ACC112 (cell line): ENCODE data around the gene SGPP2.

Source experiments
- H2AFZ ChIP-seq: fragments of 200-600 bp; sonication (generic); one replicate; pipeline ENCODE4 v1.6.0; 2017; ENCODE audit warnings: antibody characterized with exemption, low read length; ENCODE audit not compliant: unreplicated experiment
- H3K27ac ChIP-seq: fragments of 200-600 bp; sonication (generic); 2 replicates; pipeline ENCODE4 v1.5.1; 2014; ENCODE audit warnings: low read depth, mild to moderate bottlenecking, antibody characterized with exemption, low read length, moderate library complexity
- H3K27me3 ChIP-seq: fragments of 200-600 bp; sonication (generic); 2 replicates; pipeline ENCODE4 v1.6.1; 2014; ENCODE audit warnings: mild to moderate bottlenecking, antibody characterized with exemption, low read length, moderate library complexity, mixed read lengths; ENCODE audit not compliant: insufficient read depth
- H3K36me3 ChIP-seq: fragments of 200-600 bp; sonication (generic); 2 replicates; pipeline ENCODE4 v1.6.1; 2016; ENCODE audit warnings: mild to moderate bottlenecking, antibody characterized with exemption, low read length, moderate library complexity, mixed read lengths; ENCODE audit not compliant: insufficient read depth
- H3K4me1 ChIP-seq: fragments of 200-600 bp; sonication (generic); one replicate; pipeline ENCODE4 v1.6.1; 2016; ENCODE audit warnings: low read length, mixed read lengths; ENCODE audit not compliant: insufficient read depth, unreplicated experiment, control insufficient read depth
- H3K4me3 ChIP-seq: fragments of 200-600 bp; sonication (generic); 2 replicates; pipeline ENCODE4 v1.5.1; 2014; ENCODE audit warnings: mild to moderate bottlenecking, low read depth, low read length
- H3K79me2 ChIP-seq: fragments of 200-600 bp; sonication (generic); one replicate; pipeline ENCODE4 v1.6.0; 2016; ENCODE audit warnings: low read length; ENCODE audit not compliant: control insufficient read depth, unreplicated experiment, insufficient read depth

Gene SGPP2, protein sequence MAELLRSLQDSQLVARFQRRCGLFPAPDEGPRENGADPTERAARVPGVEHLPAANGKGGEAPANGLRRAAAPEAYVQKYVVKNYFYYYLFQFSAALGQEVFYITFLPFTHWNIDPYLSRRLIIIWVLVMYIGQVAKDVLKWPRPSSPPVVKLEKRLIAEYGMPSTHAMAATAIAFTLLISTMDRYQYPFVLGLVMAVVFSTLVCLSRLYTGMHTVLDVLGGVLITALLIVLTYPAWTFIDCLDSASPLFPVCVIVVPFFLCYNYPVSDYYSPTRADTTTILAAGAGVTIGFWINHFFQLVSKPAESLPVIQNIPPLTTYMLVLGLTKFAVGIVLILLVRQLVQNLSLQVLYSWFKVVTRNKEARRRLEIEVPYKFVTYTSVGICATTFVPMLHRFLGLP

DNA sequence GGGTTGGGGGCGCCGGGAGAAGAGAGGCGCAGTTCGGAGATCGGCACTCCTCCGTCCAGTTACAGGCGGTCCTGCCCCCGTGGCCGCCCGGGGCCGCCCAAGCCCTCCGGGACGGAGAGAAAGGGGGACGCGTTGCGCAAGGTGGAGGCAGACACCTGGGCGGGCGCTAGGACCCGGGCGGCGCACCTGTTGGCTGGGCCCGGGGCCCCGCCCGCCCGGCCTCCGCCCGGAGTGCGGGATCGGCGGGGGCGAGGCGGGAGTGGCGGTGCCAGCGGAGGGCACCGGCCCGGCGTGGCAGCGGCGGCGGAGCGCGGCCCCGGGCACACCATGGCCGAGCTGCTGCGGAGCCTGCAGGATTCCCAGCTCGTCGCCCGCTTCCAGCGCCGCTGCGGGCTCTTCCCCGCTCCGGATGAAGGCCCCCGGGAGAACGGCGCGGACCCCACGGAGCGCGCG, at the start of gene SGPP2:
SGPP2 (plus strand) TSS at position 268 of the 453 bp plus-strand sequence; CDS start at position 328, 60 bp downstream.
- Histone ChIP-seq H3K36me3 (no peaks in the 10 kb centered on the region), H2AFZ (no peak within 1 kb of the TSS), H3K4me1 (no peaks in the 10 kb centered on the region), H3K4me3 (no peak within 1 kb of the TSS), H3K79me2 (no peaks in the 10 kb centered on the region), H3K27me3 (peaks cover 42% of the 10 kb centered on the region), H3K27ac (no peak within 1 kb of the TSS)

DNA sequence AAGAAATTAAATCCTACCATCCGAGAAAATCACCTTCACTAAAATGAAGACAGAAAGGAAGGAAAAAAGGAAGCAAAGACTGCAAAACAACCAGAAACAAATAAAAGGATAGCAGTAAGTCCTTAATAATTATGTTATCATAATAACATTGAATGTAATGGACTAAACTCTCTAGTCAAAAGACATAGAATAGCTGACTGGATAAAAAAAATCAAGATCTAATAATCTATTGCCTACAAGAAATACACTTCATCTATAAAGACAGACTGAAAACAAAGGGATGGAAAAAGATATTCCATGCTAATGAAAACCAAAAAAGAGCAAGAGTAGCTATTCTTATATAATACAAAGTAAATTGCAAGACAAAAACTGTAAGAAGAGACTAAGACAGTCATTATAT, 48.5 kb upstream of the SGPP2 start:
- no peak overlapping the region for H3K27ac ChIP-seq
- H3K4me1 ChIP-seq: no peaks in the 10 kb centered on the region
- H3K27me3 ChIP-seq: 0 out of 2 replicates have a peak, but pooled peaks cover 3% of the 10 kb centered on the region
- no peak overlapping the region for H2AFZ ChIP-seq
- no peaks in the 10 kb centered on the region for H3K36me3 ChIP-seq
- H3K79me2 ChIP-seq: no peaks in the 10 kb centered on the region
- no peak overlapping the region for H3K4me3 ChIP-seq

DNA sequence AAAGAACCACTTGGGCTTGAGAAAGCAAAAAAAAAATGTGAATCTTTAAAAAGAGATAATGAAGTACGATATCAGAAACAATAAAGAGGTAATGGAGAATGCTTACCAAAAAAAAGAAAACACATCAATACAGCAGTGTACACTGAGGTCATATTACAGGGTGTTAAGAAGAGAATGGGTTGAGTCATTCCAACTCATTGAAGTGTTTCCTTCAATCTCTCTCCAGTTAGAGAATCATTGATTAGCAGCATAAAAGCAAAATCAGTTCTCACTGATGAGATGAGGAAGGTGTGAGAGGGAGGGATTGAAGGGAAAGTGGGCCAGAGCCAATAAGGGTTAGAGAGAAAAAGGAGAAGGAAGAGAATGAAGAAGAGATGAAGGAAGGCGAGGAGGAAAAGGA, 43.9 kb upstream of the SGPP2 start:
- H3K79me2 ChIP-seq: no peaks in the 10 kb centered on the region
- no peaks in the 10 kb centered on the region for H3K36me3 ChIP-seq
- H2AFZ ChIP-seq: no peak overlapping the region
- 0 out of 2 replicates have a peak, but pooled peaks cover 3% of the 10 kb centered on the region for H3K27me3 ChIP-seq
- no peaks in the 10 kb centered on the region for H3K4me1 ChIP-seq
- H3K4me3 ChIP-seq: no peak overlapping the region
- no peak overlapping the region for H3K27ac ChIP-seq

DNA sequence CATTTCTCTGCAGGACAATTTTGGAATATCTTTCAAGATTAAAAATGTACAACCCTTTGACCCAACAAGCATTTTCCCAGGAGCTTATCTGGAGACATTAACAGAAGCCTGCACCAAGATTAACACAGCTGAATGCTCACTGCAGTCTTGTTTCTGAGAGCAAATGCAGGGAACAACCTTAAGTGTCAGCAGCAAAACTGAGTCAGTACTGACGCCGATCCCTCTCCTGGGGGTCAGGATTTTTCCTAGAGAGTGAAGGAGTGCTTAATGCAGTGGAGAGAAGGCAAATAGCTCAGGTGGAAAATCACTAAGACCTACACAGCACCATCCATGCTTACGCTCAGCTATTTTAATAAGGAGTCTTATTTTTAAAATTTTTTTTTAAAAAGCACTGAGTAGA, 42.8 kb upstream of the SGPP2 start:
- Histone ChIP-seq H3K36me3 (no peaks in the 10 kb centered on the region), H2AFZ (no peak overlapping the region), H3K79me2 (no peaks in the 10 kb centered on the region), H3K27ac (no peak overlapping the region), H3K27me3 (0 out of 2 replicates have a peak, but pooled peaks cover 3% of the 10 kb centered on the region), H3K4me3 (no peak overlapping the region), H3K4me1 (no peaks in the 10 kb centered on the region)

DNA sequence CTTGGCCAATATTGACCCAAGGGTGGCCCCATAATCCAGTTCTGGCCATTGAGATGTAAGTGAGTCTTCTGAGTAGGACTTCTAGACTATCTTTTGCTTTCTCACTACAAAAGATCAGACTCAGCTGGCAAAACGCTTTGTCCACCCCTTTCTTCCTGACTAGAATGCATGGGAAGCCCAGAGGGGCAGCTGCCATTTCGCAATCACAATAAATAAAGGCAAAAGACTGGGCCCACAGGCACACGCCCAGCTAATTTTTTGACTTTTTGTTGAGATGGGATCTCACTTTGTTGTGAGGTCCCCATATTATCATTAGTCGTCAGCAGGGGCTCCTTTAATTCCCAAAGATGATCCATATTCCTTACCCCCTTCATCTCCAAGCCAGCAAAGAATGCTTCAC, 41.1 kb upstream of the SGPP2 start:
- H3K4me1 ChIP-seq: no peaks in the 10 kb centered on the region
- H3K27ac ChIP-seq: no peak overlapping the region
- H3K4me3 ChIP-seq: no peak overlapping the region
- no peak overlapping the region for H2AFZ ChIP-seq
- H3K36me3 ChIP-seq: no peaks in the 10 kb centered on the region
- H3K79me2 ChIP-seq: no peaks in the 10 kb centered on the region
- H3K27me3 ChIP-seq: no peaks in the 10 kb centered on the region

DNA sequence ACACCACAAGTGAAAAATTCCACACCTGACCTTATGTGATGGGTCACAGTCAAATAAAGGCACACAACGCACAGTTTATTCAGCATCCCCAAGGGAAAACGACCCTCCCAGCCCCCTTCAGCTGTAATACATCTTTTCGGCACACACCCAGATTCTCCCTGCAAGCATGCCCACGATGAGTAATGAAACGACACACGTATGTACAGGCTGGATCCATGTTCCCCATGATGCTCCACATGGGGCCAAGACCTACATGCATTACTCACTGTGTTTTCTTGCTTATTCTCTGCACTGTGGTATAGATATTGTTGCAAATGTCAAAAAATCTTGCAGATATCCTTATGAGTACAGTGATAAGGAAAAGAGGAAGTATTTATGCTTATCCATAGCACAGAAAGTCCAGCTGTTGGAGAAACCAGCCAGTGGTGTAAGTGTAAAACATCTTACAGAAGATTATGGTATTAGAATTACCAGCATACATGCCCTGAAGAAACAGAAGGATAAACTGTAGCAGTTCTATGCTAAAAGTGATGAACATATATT, 32.5 kb upstream of the SGPP2 start:
- Histone ChIP-seq H3K27ac (no peak overlapping the region), H3K27me3 (no peaks in the 10 kb centered on the region), H3K4me1 (no peaks in the 10 kb centered on the region), H2AFZ (no peak overlapping the region), H3K36me3 (no peaks in the 10 kb centered on the region), H3K4me3 (no peak overlapping the region), H3K79me2 (no peaks in the 10 kb centered on the region)

DNA sequence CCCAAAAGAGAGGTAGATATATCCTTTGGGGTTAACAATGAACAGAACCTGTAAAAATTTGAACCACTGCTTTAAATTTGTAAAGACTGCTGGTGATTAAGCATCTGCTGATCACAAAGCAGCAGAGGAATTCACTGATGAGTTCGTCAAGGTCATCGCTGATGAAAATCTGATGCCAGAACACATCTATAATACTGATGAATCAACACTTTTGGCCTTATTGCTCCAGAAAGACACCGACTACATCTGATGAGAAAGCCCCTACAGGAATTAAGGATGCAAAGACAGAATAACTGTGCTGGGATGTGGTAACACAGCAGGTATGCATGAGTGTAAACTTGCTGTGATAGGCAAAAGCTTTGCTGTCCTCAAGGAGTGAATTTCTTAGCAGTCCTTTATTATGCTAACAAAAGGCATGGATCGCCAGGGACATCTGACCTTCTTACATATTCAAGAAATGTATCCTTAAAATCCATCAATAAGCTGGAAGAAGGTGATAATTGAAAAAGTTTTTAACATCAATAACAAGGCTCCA, 30.5 kb upstream of the SGPP2 start:
- Histone ChIP-seq H3K4me1 (no peaks in the 10 kb centered on the region), H2AFZ (no peak overlapping the region), H3K36me3 (no peaks in the 10 kb centered on the region), H3K79me2 (no peaks in the 10 kb centered on the region), H3K4me3 (no peak overlapping the region), H3K27ac (no peak overlapping the region), H3K27me3 (no peaks in the 10 kb centered on the region)

DNA sequence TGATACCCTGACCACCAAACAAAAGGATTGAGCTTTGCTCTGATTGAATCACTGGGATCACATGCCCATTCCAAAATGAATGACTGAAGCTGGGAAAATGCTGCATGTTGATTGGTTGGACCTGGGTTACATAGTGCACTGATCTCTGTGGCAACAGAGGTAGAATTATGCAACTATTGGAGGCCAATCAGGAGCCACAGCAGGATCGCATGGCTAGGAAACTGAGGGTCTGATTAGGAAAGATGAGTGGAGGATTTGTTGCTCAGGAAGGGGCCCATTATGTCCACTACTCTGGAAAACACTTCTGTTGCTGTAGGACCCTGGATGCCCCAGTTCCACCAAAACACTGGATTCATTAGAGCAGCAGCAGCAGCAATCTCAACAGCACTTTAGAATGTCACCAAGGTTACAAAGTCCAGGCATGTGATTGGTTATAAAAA, 25.9 kb upstream of the SGPP2 start:
- no peaks in the 10 kb centered on the region for H3K36me3 ChIP-seq
- no peaks in the 10 kb centered on the region for H3K79me2 ChIP-seq
- no peak overlapping the region for H3K4me3 ChIP-seq
- no peaks in the 10 kb centered on the region for H3K4me1 ChIP-seq
- 0 out of 2 replicates have a peak, but pooled peaks cover 2% of the 10 kb centered on the region for H3K27me3 ChIP-seq
- no peak overlapping the region for H2AFZ ChIP-seq
- H3K27ac ChIP-seq: no peak overlapping the region

DNA sequence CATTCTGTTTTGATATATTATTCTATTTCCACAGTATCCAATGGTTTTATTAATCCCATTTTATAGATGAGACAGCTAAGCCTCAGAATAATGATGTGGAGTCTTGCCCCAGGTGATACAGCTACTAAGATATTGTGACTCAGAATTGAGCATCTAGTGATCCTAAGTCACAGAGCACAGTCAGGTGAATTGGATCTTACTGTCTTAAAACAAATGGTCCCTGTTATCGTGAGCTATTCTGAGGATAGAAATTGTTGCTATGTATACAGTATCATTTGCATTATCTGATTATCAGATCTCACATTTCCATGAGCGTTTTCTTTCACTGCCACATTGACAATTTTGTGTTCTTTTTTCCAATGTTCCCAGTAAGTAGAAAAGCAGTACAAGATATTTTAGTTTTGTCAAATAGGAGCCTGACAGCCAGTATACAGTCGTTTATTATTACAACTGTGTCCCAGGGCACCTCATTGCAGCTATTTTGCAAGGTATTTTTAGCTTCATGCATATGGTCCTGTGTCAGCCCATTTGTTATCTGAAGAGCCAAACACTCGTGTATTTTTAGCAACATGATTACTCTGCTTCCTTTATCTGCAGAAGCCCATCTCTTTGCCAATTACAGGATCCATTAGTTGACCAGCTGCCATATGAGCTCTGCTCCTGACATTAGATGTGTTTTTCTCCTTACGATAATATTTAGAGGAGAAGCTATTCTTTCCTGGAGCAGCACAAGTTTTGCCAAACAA, 25.1 kb upstream of the SGPP2 start:
- Histone ChIP-seq H3K27me3 (0 out of 2 replicates have a peak, but pooled peaks cover 2% of the 10 kb centered on the region), H3K36me3 (no peaks in the 10 kb centered on the region), H3K27ac (no peak overlapping the region), H3K4me3 (no peak overlapping the region), H3K4me1 (no peaks in the 10 kb centered on the region), H2AFZ (no peak overlapping the region), H3K79me2 (no peaks in the 10 kb centered on the region)

DNA sequence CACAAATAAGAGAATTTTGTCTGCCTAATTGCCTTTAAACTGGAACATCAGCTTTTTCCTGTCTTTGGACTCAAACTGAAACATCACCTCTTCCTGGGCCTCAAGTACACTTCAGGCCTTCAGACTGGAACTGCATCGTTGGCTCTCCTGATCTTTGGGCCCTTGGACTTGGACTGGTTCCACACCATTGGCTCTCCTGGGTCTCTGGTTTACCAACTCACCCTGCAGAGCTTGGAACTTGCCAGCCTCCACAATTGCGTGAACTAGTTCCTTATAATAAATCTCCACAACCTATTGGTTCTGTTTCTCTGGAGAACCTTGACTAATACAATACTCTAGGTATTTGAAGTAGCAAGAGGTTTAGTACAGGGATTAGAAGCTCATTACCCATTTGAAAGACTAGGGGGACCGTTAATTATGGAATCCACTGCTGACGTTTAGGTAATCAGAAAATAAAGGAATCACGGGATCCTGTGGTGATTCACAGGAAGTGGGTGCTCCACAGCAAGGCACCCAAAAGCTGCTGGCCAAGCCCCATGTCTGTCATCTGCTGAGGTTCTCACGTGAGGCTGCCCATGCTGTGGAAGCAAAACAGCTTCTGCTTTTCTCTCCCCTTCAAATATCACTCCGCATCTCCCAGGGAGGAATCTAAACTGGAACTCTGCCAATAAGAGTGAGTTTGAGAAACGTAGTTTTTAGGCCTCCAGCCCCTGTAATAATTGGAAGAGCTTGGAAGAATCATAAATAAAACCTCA, 20.0 kb upstream of the SGPP2 start:
- Histone ChIP-seq H3K79me2 (no peaks in the 10 kb centered on the region), H3K4me1 (no peaks in the 10 kb centered on the region), H3K36me3 (no peaks in the 10 kb centered on the region), H2AFZ (no peak overlapping the region), H3K27me3 (0 out of 2 replicates have a peak, but pooled peaks cover 2% of the 10 kb centered on the region), H3K4me3 (no peak overlapping the region), H3K27ac (no peak overlapping the region)
